A549 (cell line): Measurements from ENCODE around the gene LIN9.

Source experiments
- CEBPB ChIP-seq, 2 experiments: fragments of >200 bp in 1 of 2; sonication (Bioruptor Twin) in 1 of 2; formaldehyde crosslinking in 1 of 2; IDR thresholded peaks; 2 replicates each; pipeline ENCODE4 v1.6.1; 2012 to 2016
- CTCF ChIP-seq: fragments of >200 bp; sonication (Bioruptor Twin); formaldehyde crosslinking; IDR thresholded peaks from 3 replicates; pipeline ENCODE4 v1.5.1; 2016
- JUN ChIP-seq, 2 experiments: fragments of >200 bp; sonication (Bioruptor Twin); formaldehyde crosslinking; IDR thresholded peaks; 2 replicates in 1 of 2; 3 replicates in 1 of 2; pipeline ENCODE4 v1.6.1; 2016 to 2017
- MAFK ChIP-seq: fragments of 450-650 bp; IDR thresholded peaks from 2 replicates; pipeline ENCODE4 v1.6.1; 2014; ENCODE audit not compliant: partially characterized antibody
- POLR2A ChIP-seq: IDR thresholded peaks from 2 replicates; pipeline ENCODE4 v1.6.1; 2012; ENCODE audit warnings: mild to moderate bottlenecking, low read length
- POLR2AphosphoS2 ChIP-seq: conservative IDR thresholded peaks from 2 replicates; pipeline ENCODE4 v1.6.1; 2012; ENCODE audit warnings: low read length, improper control_type of control experiment, inconsistent platforms
- RCOR1 ChIP-seq: fragments of 150-350 bp; IDR thresholded peaks from 2 replicates; pipeline ENCODE4 v1.6.1; 2014; ENCODE audit warnings: antibody characterized with exemption, low read length, low read depth
- ZFP36 ChIP-seq: fragments of 450-650 bp; IDR thresholded peaks from 2 replicates; pipeline ENCODE4 v1.6.1; 2014; ENCODE audit warnings: borderline replicate concordance; ENCODE audit not compliant: partially characterized antibody
- TF ChIP-seq, protein P1 (sequence below): IDR thresholded peaks from 2 replicates; pipeline ENCODE4 v1.6.1; 2012

- TF ChIP-seq POLR2A (no peak), CEBPB (IDR thresholded peaks at IDR 0.05) (no peak), MAFK (no peak), CTCF (no peak), JUN (IDR thresholded peaks at IDR 0.05) (no peak), ZFP36 (no peak), POLR2AphosphoS2 (no peak), RCOR1 (no peak)
- TF ChIP-seq, protein P1, sequence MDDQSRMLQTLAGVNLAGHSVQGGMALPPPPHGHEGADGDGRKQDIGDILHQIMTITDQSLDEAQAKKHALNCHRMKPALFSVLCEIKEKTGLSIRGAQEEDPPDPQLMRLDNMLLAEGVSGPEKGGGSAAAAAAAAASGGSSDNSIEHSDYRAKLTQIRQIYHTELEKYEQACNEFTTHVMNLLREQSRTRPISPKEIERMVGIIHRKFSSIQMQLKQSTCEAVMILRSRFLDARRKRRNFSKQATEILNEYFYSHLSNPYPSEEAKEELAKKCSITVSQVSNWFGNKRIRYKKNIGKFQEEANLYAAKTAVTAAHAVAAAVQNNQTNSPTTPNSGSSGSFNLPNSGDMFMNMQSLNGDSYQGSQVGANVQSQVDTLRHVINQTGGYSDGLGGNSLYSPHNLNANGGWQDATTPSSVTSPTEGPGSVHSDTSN = no peak
These were observed 46.9 kb upstream of the LIN9 start for GRCh38 chr1:226355669-226356551.
